GM18505 (cell line): Measurements from ENCODE around the gene ETS2.

Experiments used
- ATAC-seq: cut with Tn5 transposase; IDR thresholded peaks from one replicate; pipeline ENCODE4 v1.9.1; 2021; ENCODE audit not compliant: unreplicated experiment
- POLR2A ChIP-seq: IDR thresholded peaks from 4 replicates; pipeline ENCODE4 v1.6.1; 2011; ENCODE audit warnings: borderline replicate concordance; ENCODE audit not compliant: insufficient read depth, insufficient read length; ENCODE audit errors: extremely low read depth

Gene ETS2

GRCh38 chr21:38810034-38810825 is 4.5 kb downstream of the ETS2 start:
- ATAC-seq, result no peak

GRCh38 chr21:38810826-38811164 is 5.1 kb downstream of the ETS2 start:
- no peak for ATAC-seq
- no peak for TF ChIP-seq POLR2A

More at GRCh38 chr21:38810034-38810825, 4.5 kb downstream of the ETS2 start:
- TF ChIP-seq POLR2A, result no peak

GRCh38 chr21:38811257-38811656 is 5.5 kb downstream of the ETS2 start:
- ATAC-seq, result no peak
- TF ChIP-seq POLR2A, result no peak

GRCh38 chr21:38813143-38813542 is 7.4 kb downstream of the ETS2 start:
- TF ChIP-seq POLR2A, result no peak
- ATAC-seq, result no peak

- no peak for TF ChIP-seq POLR2A
- no peak for ATAC-seq
Measured at GRCh38 chr21:38813547-38813946, 7.8 kb downstream of the ETS2 start.

GRCh38 chr21:38814126-38815059 is 8.7 kb downstream of the ETS2 start:
- TF ChIP-seq POLR2A, result no peak
- ATAC-seq, result no peak

GRCh38 chr21:38815060-38815405 is 9.3 kb downstream of the ETS2 start:
- TF ChIP-seq POLR2A, result no peak
- no peak for ATAC-seq

GRCh38 chr21:38816400-38816977 is 10.8 kb downstream of the ETS2 start:
- TF ChIP-seq POLR2A, result no peak

GRCh38 chr21:38817371-38818324 is 11.9 kb downstream of the ETS2 start:
- no peak for ATAC-seq
- no peak for TF ChIP-seq POLR2A

More at GRCh38 chr21:38816400-38816977, 10.8 kb downstream of the ETS2 start:
- ATAC-seq, result no peak

GRCh38 chr21:38818325-38818723 is 12.6 kb downstream of the ETS2 start:
- TF ChIP-seq POLR2A, result no peak
- no peak for ATAC-seq

- no peak for TF ChIP-seq POLR2A
- no peak for ATAC-seq
Measured at GRCh38 chr21:38819051-38819718, 13.5 kb downstream of the ETS2 start.

- ATAC-seq, result no peak
- TF ChIP-seq POLR2A, result no peak
Measured at GRCh38 chr21:38819719-38820159, 14.0 kb downstream of the ETS2 start.

- TF ChIP-seq POLR2A, result no peak
- no peak for ATAC-seq
Measured at GRCh38 chr21:38820471-38821239, 14.9 kb downstream of the ETS2 start.
